Measurements from ENCODE around the gene LAMTOR1.
A peak's percentile ranks its signal among the peaks of the same experiment; 100 is the strongest.

The LAMTOR1 gene

GRCh38 chr11:72103754-72104167, 664 bp upstream of the LAMTOR1 start:
- no peak for TF ChIP-seq CTCF (IDR thresholded peaks at IDR 0.05; ENCODE audit: extremely low read depth, missing control alignments)
- no peak for DNase-seq (ENCODE audit: low spot score)

- peak; percentile 15 for DNase-seq (ENCODE audit: low spot score)
- no peak for TF ChIP-seq CTCF (IDR thresholded peaks at IDR 0.05; ENCODE audit: extremely low read depth, missing control alignments)
These were observed 509 bp downstream of the LAMTOR1 start for GRCh38 chr11:72102631-72102945.

- DNase-seq (ENCODE audit: low spot score), result no peak
- TF ChIP-seq CTCF (IDR thresholded peaks at IDR 0.05; ENCODE audit: extremely low read depth, missing control alignments), result no peak
These were observed 935 bp downstream of the LAMTOR1 start for GRCh38 chr11:72102162-72102561.

- DNase-seq (ENCODE audit: low spot score), result no peak
- no peak for TF ChIP-seq CTCF (IDR thresholded peaks at IDR 0.05; ENCODE audit: extremely low read depth, missing control alignments)
These were observed 2.6 kb downstream of the LAMTOR1 start for GRCh38 chr11:72100462-72100861.

- DNase-seq (ENCODE audit: low spot score), result no peak
- no peak for TF ChIP-seq CTCF (IDR thresholded peaks at IDR 0.05; ENCODE audit: extremely low read depth, missing control alignments)
These were observed 3.1 kb downstream of the LAMTOR1 start for GRCh38 chr11:72100009-72100408.

- no peak for TF ChIP-seq CTCF (IDR thresholded peaks at IDR 0.05; ENCODE audit: extremely low read depth, missing control alignments)
- no peak for DNase-seq (ENCODE audit: low spot score)
These were observed 4.4 kb downstream of the LAMTOR1 start for GRCh38 chr11:72098741-72099140.

- TF ChIP-seq CTCF (IDR thresholded peaks at IDR 0.05; ENCODE audit: extremely low read depth, missing control alignments), result peak; percentile 91
- peak; percentile 79 for DNase-seq (ENCODE audit: low spot score)
These were observed 11.8 kb downstream of the LAMTOR1 start for GRCh38 chr11:72091292-72091691.
